CD4-positive, alpha-beta T cell treated with Interleukin-6 for 4 hours (primary cell): Measurements from ENCODE around the gene LEPROT.
A peak's percentile ranks its signal among the peaks of the same experiment; 100 is the strongest.
"Not testable (repeated sequence)": the region's sequence is repeated elsewhere in the genome, so short reads cannot be mapped to it uniquely, and the experiment has no call there.

Experiments
- DNase-seq: peaks from one replicate; pipeline ENCODE4 v3.0.0-alpha.2; 2020; ENCODE audit warnings: mixed read lengths

LEPROT gene

DNA sequence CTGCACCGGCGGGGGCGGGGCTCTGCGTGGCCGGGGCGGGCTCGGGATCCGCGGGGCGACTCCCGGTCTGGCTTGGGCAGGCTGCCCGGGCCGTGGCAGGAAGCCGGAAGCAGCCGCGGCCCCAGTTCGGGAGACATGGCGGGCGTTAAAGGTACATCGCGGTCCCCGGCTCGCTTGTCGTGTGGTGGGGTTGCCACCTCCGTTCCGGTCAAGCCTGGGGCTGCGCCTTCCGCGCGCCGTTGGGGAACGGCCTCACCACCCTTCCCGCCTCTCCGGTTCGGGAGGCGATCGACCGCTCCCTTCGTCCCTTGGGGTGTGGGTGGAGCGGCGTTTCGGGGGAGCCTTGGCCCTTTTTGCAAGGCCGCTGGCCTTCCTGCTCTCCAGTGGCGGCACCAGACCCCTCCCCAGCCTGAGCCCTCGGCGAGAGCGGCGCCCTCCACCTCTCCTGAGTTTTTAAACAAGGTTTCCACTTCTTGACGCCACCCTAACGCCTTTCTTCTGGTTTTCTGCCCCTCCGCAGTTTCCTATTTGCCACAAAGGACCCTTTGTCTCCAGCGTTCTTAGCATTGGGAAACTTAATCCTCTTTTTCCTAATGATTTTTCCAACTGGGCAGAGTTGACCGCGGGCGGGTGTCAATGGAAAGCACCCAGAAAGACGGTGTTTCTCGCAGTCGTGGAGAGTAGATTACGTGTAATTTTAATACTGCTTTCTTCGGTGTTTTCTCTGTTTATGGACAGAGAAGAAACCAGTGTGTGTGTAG lies at the start of gene LEPROT, which contains the start of gene LEPR:
Gene LEPROT, plus strand, starts transcription at position 79 of the 761 bp plus-strand sequence. Its CDS starts 57 bp downstream, at position 136.
Gene LEPR, plus strand, starts transcription at position 79 of the 761 bp plus-strand sequence. CDS start 144,898 bp downstream, outside the sequence.
- no peak for DNase-seq

DNA sequence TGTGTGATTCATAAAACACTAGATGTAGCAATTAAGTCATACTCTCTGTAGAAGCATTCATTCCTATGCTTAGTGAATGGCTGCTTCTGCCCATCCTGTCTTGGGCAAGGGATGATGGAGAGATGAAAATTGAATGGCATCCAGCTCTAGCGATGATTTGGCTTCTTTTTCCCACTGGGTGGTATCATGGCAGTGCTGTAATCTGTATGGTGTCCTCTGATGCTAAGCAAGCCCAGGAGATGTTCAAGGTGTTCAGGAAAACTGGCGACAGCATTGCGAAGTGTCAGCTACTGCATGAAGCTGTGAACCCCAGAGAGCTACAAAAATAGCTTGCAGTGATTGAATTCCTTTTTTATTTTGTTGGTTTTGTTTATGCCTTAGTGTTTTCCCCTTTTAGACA lies 48.9 kb upstream of the LEPROT start:
- no peak for DNase-seq

GRCh38 chr1:65372557-65372956 lies 47.9 kb upstream of the LEPROT start:
- no peak for DNase-seq

DNA sequence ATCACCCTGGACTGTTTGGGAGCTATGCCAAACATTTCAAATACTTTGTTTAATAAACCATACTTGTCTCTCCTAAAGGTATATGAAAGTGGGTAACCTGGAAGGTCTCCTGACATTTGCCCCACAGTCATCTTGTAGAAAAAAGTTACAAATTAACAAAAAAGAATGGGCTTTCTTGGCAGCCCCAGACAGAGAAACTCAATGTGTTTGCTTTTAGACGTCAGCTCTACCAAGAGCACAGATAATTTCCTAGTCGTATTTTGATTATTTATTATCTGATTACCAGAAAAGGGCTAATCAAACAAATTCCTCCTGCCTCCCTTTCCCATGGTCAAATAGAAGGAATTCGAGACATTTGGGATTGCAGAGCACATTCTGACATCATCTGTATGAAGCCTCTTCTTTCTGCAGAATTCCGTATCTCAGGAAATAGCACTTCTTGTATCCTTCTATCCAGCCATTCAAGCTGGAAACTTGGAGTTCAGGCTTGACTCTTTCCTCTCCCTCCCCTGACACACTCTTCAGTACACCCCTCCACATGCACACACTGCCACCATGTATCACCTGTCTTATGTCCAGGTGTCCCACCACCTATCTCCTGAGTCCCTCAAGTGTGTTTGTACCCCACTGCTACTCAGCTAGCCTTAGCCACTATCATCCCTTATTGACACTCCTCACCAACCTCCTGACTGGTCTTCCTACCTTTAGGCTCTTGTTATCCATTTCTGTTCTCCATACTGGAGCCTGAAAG lies 42.8 kb upstream of the LEPROT start:
- DNase-seq, result no peak

DNA sequence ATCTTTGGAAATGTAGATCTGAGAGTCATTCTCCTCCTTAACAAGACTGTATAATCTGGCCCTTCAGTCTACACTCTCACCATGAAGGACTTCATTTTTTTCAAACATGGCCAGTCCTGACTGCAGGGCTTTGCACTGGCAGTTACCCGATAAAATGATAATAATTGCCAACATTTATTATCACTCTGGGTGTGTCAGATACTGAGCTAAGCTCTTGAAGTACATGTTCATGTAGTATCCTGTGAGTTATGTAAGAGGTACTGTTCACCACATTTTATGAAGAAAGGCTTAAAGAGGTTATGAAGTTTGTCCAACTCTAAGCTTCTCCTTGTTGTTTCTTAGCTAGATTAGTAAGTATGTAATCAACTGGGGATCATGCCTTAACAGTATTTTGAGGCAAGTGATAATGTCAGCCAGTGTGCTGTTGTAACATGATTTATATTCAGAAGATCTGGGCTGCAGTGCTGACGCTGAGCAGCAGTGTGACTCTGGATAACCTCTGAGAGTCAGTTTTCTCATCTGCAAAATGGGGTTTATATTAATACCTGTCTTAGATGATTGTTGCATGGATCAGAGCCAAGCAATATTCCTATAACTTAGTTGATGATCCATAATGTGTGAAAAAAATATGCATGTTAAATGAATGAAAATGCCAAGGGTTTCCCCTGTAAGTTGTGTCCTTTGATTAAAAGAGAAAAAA lies 42.1 kb upstream of the LEPROT start:
- no peak for DNase-seq

- DNase-seq, result not testable (repeated sequence)
Observed at GRCh38 chr1:65384426-65384825, 36.0 kb upstream of the LEPROT start.

- DNase-seq, result no peak
Observed at GRCh38 chr1:65386439-65386838, 34.0 kb upstream of the LEPROT start.

DNA sequence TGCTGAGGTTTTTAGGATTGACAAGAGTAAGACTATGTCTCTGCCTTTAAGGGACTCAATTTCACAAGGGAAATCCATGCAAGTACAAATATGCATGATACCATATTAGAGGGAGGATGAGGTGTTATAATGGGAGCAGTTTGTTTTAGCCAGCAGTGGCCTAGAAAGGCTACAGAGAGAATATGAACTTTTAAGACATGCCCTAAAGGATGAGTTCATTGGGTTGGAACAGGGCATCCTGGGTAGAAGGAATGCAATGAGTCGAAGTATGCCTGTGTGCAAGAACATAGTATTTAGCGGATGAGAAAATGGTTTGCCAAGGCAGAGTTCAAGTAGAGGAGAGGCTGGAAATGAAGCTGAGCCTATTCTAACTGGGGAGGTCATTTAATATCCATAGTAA lies 32.6 kb upstream of the LEPROT start:
- no peak for DNase-seq

- DNase-seq, result no peak
Observed at GRCh38 chr1:65388908-65389695, 31.4 kb upstream of the LEPROT start.

- no peak for DNase-seq
Observed at GRCh38 chr1:65392497-65392896, 28.0 kb upstream of the LEPROT start.

GRCh38 chr1:65393347-65393746 lies 27.1 kb upstream of the LEPROT start:
- DNase-seq, result peak; percentile 4

GRCh38 chr1:65393928-65394327 lies 26.5 kb upstream of the LEPROT start:
- no peak for DNase-seq

- no peak for DNase-seq
Observed at GRCh38 chr1:65395887-65396612, 24.4 kb upstream of the LEPROT start.

DNA sequence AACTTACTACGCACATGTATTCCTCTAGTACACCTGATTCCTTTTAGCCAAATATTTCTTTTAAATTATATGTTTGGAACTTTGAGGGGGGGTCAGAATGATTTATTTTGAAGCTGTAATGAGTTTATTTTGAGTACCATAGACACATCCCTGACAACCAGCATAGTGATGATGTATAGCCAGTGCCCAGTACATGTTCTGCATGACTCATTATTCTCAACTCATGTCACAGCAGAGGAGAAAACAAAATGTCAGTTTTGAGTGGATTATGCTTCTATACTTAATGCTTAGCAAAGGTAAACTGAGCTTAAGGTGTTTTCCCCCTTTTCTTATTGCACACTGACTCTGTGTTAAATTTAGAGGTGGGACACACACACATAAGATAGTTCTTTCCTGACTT lies 22.4 kb upstream of the LEPROT start:
- DNase-seq, result no peak

- no peak for DNase-seq
Observed at GRCh38 chr1:65399003-65399402, 21.5 kb upstream of the LEPROT start.

DNA sequence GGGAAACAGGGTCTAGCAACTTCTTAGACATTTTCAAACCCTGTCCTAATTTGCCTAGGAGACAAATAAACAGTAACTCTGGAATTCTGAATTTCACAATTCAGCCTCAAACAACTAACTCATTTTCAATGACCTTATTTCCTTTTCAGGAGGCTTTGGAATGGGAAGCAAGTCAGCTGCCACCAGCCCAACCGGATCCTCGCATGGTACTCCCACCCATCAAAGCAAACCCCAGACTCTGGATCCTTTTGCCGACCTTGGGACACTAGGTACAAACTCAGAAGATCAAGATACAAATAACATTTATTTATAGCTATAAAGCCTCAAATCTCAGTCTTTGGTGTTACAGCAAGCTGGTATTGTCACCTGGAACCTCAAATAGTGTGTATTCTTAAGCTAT lies 18.9 kb upstream of the LEPROT start:
- DNase-seq, result no peak

DNA sequence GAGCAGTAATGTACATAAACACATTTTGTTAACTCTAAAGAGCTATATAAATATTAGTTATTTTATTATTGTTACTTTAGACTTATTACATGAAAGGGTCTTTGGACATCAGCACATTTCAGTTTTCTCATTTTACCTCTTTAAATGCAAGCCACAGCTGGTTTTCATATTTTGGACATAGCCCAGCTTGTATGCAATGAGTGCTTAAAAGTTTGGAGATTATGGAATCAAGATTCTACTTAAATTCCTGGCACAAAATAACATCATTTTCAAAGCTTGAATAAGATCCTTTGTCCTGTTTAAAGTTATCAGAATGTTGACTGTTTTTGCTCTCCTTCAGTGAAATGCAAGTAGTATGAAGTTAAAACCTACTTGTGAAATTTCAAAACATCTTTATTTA lies 15.5 kb upstream of the LEPROT start:
- no peak for DNase-seq

DNA sequence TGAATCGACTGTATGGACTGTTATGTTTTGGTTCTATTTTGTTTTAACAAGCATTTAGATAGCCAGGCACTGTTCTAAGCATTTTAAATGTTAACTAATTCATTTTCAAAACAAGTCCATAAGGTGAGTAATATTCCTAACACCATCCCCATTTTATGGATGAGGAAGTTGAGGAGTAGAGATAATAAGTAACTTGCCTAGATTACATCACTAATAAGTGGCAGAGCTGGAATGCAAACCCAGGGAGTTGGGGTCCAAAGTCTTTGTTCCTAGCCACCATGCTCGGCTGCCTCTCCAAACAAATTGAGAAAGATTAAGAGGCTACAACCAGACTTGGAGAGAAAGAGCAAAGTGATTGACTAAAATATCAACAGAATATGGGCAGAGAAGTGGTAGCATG lies 12.6 kb upstream of the LEPROT start:
- no peak for DNase-seq

DNA sequence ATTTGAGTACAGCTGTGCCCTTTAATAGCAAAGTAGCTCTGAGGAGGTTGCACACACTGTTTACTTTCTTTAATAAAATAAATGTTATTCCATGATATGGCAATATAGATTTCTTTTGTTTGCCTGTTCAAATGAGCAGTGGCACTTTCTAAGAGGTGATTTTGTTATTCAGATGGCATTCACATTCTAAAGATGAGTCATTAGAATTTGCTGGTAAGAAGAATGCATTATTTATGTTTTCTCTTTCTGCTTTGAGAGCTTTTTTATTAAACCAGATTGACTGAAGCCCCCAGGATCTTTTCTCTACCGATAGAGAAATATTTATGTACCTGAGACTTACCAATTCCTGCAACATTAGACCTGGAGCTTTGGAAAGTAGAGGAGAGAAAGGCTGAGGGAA lies 11.2 kb upstream of the LEPROT start:
- no peak for DNase-seq

DNA sequence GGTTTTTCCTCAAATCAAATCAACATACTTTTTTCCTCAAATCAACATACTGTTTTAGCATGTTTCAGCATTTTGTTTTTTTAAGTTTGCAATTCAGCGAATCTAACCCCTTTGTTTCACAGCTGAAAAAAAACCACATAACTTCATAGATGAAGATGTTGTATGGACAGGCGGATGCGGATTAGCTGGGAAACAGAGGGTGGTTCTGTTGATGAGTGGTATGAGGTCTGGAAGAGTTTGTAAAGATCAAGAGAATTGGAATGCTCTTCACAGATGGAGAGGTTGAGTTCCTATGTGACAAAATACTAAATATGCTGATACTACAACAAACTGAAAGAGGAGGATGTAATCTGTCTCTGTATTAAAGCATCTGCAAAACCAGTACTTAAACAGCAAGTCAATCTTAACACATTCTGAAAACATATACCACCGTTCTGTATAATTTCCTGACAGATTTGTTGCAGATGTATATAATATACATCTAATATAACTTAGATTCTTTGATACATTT lies 10.6 kb upstream of the LEPROT start:
- no peak for DNase-seq

DNA sequence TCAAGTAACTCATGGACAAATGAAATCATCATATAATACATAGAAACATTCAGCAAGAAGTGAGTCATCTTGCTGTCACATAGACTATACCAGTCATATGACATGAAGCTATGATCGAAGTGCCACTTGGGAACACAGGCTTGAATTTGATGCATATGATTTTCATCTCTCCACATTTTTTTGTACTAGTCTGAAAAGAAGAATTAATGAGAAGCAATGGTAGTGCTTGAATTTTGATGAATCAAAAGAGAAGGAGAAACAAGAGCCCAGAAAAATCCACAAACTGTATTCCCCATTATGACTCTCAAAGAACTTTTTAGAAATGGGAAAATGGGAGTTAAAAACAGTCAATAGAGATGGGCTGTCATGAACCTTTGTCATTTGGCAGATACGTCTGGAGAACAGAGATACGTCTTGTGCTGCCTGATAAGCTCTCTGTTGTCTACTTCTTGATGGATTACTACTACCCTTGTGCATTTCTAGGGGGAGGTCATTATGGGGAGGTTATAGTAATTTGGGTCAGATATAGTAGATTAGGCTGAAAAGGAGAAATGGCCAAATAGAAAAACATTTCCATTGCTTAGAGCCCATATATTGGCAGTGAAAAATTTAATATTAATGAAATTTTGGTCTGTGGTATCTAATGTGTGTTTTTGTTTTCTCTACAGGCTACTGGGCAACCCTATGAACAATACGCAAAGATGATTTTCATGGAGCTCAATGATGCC lies 8.0 kb upstream of the LEPROT start:
- DNase-seq, result no peak
